HG03103 (cell line): Measurements from ENCODE around the gene STXBP4.

ENCODE experiments used
- ATAC-seq: cut with Tn5 transposase; IDR thresholded peaks from one replicate; pipeline ENCODE4 v1.9.1; 2021; ENCODE audit warnings: low read depth; ENCODE audit not compliant: unreplicated experiment

Gene STXBP4

DNA sequence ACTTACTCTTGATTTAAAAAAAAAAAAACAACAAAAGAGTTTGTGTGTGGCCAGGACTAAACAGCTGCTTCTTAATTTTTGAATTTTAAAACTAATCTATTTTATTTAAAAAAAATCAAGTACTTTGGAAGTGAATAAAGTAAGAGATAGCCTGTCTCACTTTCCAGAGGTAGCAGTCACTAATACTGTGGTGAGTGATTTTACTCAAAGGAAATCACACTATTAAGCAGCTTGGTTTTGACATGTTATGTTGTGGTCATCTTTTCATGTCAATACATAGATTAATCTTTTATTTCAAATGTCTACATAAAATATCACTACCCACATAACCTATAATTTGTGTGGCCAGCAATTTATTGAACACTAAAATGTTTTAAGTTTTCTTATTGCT lies 194.0 kb downstream of the STXBP4 start:
- no peak for ATAC-seq

DNA sequence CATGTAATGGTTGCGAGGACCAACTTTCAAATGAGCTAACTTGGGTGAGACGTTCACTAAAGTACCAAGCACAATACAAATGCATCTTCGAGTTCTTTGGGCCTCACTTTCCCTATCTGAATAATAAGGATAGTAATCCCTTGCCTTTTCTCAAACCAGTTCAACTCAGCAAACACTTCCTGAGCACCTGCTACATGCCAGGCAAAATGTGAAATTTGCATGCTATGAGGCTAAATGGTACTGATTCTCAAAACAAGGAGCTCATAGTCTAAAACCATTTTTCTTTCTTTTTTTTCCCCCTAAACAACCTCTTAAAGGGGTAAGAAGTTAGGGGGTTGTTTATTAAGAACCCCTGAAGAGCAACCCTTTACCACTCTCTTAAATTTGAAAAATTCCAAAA lies 194.8 kb downstream of the STXBP4 start:
- ATAC-seq = no peak

DNA sequence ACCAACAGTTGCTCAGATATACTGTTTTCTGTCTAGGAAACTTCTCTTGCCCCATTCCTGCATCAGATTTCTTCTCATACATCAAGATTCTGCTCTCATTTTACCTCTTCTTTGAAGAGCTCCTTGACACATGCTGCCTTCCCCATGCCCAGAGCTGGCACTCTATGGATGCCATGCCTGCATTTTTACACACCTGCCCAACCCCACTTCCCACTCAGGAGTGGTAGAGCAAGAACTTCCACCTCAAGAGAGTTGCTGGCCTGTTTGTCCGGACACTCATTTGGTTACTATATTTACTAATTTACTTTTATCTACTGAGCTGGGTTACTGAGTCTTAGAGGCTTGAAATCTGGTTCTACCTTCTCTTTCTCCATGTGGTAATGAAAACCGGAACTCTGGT lies 197.9 kb downstream of the STXBP4 start:
- ATAC-seq = no peak

DNA sequence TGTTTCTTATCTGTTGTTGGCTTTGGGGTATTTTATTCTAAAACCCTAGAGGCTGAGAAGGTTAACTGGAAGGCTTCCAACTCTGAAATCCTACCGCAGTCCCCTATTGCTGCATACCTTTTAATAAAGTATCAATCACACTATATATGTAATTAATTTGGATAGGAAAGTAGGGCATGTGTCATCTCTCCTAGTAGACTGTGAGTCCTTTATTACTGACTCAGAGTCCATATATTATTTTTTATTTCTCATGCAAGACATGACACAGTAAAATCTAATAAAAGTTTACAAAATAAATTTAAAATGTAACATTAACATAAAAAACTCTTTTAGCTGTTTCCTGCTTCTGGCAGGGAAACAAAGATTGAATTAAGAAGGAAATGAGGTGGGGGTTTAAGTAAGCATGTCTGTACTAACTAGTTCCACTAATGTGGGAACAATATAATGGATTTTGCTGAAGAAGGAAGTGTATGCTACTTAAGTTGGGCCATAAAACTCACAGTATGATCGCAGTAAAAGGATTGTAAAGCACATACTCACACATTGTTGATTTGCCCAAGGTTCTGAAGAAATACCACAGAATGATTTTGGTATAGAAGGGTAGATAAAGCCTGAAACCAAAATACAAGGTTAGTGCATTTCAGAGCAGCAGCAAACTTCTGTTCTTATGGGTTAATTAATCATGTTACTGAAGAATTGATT lies 198.6 kb downstream of the STXBP4 start:
- ATAC-seq = no peak

DNA sequence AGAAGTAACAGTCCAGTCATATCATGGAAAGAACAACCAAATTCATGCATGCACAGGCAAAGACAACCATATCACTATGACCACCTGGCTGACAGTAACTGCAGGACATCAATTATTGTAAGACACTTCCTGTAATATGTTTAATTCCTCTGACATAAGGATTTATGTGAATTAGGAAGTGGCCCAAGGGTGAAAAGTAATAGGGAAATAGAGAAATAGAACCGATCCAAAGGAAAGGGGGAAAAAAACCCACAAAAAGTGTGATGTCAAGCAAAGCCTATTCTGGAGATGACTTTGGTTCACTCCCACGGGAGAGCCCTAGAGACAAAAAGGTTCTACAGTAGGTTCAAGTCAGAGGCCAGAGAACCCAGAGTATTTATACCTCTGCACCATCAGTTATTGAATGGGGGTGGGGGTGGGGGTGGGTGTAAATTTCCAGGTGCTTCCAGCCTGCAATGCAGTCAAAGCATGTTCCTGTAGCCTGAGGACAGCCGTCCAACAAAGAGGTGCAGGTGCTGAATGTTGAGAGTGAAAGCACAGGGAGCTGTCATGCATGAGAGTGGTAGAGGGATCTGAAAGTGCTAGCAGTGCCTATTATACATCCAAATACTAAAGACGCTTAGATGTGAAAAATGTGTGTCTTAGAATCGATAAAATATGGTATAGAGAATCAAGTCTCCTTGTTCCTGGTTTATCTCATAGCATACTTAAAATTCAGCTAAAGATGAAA lies 200.6 kb downstream of the STXBP4 start:
- peak; percentile 89 for ATAC-seq

DNA sequence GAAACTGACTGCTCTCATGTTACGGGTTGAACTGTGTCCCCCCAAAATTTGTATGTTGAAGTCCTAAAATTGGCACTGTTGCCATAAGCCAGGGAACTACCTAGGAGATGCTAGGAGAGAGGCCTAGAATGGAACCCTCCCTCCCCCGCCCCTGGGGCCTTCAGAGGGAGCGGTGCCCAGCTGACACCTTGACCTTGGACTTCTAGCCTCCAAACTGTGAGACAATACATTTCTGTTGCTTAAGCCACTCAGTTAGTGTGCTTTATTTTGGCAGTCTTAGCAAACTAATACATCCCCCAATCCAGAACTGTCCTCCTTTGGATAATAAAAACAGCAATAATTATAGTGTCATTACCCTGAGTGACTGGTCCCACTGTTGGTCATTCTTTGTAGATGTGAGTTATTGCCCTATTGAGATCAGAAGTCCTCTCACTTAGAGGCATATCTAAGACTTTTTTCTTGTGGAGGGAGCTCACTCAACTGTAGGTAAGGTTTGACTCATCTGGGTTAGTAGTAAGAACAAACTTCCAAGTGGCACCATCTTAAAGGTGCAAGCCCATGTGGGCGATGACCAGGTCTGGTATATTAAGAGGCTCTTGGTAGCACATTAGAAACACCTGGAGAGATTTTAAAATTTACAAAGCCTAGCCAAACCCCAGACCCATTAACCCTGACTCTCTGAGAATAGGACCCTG lies 203.2 kb downstream of the STXBP4 start:
- ATAC-seq = peak; percentile 33

DNA sequence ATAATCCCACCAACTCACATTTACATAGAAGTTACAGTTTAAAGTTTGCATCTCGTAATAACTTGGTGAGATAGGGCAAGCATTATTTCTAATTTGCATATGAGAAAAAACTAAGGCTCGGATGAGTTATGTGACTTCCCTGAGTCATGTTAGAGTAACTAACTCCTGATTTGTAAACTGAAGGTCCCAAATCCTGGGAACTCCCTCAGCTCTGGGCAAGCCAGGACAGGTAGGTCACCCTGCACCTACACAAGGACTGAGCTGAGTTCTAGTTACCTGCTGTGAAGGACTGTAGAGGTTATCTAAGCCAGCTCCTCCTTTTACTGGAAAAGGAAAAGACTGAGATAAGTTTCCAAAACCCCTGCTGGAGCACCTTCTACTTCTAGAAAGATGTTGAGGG lies 204.0 kb downstream of the STXBP4 start:
- peak; percentile 23 for ATAC-seq

DNA sequence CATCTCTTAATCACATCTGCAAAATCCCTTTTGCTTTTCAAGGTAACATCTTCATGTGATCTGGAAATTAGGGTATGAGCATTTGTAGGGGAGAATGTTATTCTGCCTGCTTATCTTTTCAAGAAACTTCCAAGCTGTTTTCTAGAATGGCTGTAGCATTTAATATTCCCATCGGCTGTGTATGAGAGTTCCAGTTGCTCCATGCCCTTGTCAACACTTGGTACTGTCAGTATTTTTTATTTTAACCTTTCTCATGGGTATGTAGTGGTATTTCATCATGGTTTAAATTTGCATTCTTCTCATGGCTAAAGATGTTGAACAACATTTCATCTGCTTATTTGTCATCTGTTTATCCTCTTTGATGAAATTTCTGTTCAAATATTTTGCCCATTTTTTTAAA lies 205.6 kb downstream of the STXBP4 start:
- ATAC-seq = no peak

DNA sequence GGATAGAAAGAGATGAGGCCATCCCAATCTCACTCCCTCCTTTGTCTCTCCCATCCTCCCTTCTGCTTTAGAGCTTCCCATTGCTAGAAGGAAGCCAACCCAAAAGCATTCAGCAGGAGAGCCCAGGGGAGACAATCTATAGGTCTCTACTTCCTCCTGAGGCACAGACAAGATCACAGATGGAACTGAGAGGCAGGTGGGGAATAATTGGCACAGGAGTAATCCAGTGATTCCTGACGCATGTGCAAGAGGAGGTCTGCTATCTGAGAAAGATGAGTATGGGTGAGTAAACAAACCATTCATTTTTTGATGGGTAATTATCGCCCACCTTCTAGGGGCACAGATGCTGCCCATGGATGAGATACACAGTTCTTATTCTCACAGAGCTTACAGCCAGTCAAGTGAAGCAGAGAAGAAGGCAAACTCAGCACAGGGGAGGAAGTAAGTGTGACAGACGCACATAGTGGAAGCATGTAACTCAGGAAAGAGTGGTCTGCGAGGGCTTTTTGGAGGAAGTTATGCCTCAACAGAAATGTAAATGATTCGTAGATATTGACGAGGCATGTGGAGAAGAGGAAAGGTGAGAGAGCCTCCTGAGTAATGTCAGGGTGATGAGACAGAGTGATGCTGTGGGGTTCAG lies 207.3 kb downstream of the STXBP4 start:
- ATAC-seq = no peak

DNA sequence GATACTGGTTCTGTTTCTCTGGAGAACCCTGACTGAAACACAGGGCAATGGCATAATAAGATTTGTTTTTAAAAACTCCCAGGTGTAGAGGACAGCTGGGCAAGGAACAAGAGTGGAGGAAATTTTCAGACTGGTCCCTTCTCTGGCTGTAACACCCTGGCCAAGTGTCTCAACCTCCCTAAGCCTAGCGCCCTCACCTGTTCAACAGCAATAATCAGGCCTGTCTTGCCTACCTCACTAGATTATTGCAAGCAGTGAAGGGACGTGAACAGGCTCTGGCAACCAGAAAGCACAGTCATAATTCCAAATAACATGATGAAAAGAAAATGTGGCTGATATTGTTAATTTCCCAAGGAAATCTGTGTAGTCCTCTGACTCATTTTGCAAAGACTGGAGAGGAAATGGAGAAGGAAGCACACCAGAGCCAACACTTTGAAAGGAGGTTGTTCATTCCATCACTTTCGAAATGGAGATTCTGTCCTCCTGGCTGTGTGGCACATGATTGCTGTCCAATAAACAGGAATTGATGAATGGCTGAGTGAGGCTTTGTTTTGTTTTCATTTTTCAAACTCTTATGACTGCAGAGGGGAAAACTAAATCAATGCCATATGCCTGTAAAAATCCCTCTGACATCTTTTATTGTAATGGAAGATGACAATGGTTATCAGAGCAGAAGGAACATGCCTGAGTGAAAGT lies 208.7 kb downstream of the STXBP4 start:
- no peak for ATAC-seq

DNA sequence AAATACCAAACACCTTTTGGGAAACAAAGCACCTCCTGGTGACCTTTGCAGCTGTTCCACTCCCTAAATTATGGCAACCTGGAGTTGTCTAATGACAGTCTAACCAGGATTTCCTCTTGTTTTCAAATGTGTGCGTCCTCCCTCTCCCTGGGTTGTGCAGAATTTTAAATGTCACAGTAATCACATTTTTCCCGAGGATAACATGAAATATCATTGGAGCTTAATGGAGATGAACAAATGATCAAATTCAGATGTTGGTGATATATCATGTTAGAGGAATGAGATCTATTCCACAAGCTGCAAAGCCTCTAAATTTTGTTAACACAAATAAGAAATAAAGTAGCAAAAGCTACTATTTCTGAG lies 209.3 kb downstream of the STXBP4 start:
- no peak for ATAC-seq

DNA sequence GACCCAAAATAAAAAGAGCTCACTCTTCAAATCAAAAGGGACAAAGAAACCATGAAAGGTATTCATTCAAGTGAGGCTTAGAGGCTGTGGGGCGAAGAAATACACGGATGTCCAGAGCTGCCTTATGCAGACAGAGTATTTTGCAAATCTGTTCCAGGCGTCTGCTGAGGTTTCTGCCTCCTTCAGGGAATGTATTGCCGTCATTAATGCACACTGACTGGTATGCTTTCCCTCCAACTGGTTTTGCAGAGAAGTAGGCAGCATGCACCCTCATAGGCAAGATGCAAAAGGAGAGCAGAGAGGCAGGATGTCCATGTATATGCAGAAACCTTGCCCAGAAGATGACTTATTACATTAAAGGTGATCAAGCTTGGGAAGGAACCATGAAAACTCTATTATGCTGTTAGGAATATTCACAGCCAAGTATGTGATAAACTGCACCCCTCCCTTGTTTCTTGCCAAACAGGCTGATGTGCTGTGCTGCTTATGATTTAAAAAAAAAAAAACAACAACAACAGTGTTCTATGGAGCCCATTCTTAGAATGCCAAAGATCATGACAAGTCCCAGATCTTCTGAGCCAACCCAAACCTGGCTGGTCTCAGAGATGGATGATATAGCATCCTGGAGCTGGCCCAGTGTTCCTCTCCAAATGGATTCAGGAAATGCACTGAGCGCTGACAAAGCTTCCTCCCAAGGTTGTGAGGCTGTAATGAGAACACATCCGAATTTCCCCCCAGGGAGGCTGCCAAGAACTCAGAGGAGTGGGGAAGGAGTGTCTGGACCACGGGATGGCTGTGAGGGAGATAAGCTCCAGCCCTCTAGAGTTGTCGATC lies 218.6 kb downstream of the STXBP4 start:
- no peak for ATAC-seq

DNA sequence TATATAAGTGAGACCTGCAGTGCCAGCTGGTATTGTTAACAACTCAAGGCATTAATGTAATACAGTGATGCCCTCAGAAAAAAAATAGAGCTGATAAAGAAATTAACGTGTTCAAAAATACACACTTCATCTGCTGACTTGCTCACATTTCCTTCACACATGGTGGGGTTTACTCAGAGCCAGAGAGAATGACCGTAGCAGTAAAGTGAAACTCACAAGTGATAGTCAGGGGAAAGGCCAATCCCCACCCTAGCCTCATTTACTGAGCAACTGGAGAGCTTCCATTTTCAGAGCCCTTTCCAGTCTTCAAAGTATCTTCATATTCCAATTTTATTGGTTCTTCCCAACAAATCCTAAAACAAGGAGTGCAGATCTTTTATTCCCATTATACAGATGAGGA lies 222.2 kb downstream of the STXBP4 start:
- ATAC-seq = no peak

DNA sequence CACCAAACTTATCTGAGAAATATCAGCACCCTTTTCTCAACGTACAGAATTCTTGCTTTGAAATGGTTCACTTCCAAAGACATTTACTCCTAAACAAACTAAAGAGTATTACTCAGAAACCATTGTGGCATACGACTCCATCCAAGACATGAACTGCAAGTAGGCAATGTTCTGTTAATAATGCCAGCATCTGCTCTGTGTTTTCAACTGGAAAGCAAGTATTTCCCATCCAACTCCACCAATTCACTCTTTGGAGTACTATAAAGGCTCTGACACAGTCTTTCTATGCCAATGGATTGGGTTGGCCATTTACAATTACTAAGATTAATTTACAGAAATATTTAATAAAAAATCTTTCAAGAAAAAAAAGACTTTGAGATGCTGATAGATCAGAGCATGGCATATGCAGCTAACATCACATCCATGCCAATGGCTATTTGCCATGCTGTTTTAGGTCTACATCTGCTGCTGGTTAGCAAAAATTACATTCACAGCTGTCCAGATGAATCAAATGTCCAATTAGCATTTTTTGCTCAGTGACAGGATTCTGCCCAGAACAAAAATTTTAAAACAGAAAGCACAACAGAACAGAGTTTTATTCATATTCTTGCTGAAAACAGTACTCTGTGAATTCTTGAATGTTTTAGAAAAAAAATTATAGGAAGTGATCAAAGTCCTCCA lies 230.3 kb downstream of the STXBP4 start:
- ATAC-seq = no peak

DNA sequence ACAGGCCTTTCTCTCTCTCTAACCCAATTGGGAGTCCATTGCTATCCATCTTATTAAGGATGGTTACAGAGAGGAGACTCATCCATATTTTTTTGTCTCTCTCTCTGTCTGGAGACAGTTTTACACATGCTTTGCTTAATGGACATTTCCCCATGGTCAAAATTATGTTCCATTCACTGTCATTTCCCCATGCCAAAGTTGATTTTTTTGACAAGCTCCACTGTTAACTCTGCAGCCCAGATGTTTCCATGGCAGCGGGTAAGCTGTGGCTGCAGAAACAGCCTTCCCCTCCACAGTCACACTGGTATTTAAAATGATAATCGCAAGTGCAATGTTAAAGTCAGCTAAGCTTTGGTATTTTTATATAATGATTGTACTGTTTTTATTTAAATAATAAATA lies 232.3 kb downstream of the STXBP4 start:
- no peak for ATAC-seq

DNA sequence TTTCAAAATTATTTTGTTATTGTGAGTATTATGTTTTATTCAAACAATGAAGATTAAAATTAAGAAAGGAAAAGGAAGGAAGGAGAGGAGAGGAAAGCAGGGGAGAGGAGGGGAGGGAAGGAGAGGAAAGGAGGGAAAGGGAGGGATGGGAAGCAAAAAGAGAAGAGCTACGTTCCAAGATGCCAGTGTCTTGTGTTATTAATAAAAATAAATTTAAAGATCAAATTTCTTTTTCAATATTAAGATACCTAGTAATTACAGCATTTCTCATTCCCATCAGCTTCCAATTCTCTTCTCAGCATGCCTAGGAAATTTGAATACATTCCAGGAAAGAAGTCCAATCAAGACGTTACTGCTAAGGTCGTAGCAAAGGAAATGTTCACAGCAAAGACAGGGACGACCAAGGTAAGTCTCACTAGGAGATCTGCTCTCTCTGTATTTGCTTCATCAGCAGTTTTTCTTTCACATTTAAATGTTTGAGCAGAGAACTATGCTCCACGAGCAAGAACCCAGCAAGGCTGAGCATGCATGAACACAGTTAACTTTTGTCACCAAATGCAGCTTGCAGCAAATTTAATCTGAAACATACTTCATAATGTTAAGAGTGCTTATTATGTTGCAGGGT lies 232.9 kb downstream of the STXBP4 start:
- ATAC-seq = no peak

DNA sequence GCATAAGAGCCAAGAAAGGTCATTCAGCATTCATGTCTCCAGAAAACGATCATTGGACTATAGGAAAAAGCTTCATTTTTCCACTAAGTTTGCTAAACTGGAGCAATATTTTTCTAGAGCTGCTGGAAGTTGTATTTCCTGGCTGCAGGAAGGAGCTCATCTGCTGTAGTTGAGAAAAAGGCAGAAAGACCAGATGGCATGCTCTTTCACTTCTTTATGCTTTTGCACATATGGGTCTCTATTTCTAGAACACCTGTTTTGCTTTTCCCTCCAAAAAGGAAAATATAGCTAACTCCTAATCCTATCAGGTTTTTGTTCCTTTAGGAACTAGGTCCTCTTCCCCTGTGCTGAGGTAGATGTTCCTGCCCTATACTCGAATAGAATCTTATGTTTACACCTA lies 234.3 kb downstream of the STXBP4 start:
- ATAC-seq = no peak

DNA sequence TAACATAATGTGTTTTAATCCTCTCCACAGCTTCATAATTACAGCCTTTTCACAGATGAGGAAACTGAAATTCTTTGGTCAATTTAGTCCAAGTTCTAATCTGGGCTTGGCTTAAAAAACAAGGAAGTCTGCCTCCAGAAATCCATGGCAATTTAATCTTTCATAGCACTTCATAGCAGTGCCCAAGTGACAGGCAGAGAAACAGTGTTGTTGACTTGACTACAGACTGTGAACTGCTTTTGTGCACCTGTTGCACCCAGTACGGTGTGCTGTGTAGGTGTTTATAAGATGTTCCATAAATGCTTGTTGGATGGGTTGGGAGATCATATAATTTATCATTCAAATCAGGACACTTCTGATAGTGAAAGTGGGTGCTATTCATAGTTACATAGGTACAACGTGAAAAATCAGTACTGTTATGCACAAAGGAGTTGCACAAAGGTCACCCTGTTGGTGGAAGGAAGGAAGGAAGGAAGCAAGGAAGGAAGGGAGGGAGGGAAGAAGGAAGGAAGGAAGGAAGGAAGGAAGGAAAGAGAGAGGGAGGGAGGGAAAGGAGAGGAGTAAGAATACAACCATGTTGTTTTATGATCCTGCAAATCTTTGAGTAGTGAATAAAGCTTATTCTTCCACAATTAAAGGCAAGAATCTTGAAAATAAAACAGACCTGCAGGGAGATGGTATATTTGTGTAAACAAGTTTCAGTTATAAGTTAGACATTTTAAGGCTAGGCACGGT lies 239.7 kb downstream of the STXBP4 start:
- ATAC-seq = no peak
